GM19397 (cell line): ENCODE data around the gene KLK5.
"Not testable (repeated sequence)": the region's sequence is repeated elsewhere in the genome, so short reads cannot be mapped to it uniquely, and the experiment has no call there.

Source experiments
- ATAC-seq: cut with Tn5 transposase; IDR thresholded peaks from one replicate; pipeline ENCODE4 v1.9.1; 2021; ENCODE audit warnings: mild to moderate bottlenecking, moderate library complexity; ENCODE audit not compliant: unreplicated experiment

The KLK5 gene

GRCh38 chr19:50952910-50953309, at the start of gene KLK5:
TSS of gene KLK5 (minus strand) at chr19:50953038. CDS start at chr19:50952657, 381 bp downstream.
- ATAC-seq = no peak

GRCh38 chr19:51002089-51002532, 49.3 kb upstream of the KLK5 start:
- ATAC-seq = no peak

- ATAC-seq = no peak
Measured at GRCh38 chr19:51001515-51001914, 48.7 kb upstream of the KLK5 start, which contains the start of gene KLK8. TSS of gene KLK8 (minus strand) at chr19:51001604. CDS start at chr19:51001167, 437 bp downstream.

- ATAC-seq = no peak
Measured at GRCh38 chr19:51000981-51001380, 48.1 kb upstream of the KLK5 start.

- ATAC-seq = no peak
Measured at GRCh38 chr19:51000426-51000825, 47.6 kb upstream of the KLK5 start.

- no peak for ATAC-seq
Measured at GRCh38 chr19:50998686-50999085, 45.8 kb upstream of the KLK5 start.

- no peak for ATAC-seq
Measured at GRCh38 chr19:50998061-50998460, 45.2 kb upstream of the KLK5 start.

GRCh38 chr19:50994129-50994528, 41.3 kb upstream of the KLK5 start:
- no peak for ATAC-seq

- ATAC-seq = no peak
Measured at GRCh38 chr19:50992666-50993035, 39.8 kb upstream of the KLK5 start.

GRCh38 chr19:50984416-50984815, 31.6 kb upstream of the KLK5 start:
- not testable (repeated sequence) for ATAC-seq

- no peak for ATAC-seq
Measured at GRCh38 chr19:50983625-50984292, 30.9 kb upstream of the KLK5 start, which contains the start of gene KLK7. TSS of gene KLK7 (minus strand) at chr19:50983917. CDS start at chr19:50982399, 1,518 bp downstream.

GRCh38 chr19:50982186-50982585, 29.3 kb upstream of the KLK5 start:
- ATAC-seq = no peak

GRCh38 chr19:50981587-50982146, 28.8 kb upstream of the KLK5 start:
- ATAC-seq = no peak

GRCh38 chr19:50980208-50980607, 27.4 kb upstream of the KLK5 start:
- no peak for ATAC-seq

- ATAC-seq = no peak
Measured at GRCh38 chr19:50979758-50980157, 26.9 kb upstream of the KLK5 start.

- no peak for ATAC-seq
Measured at GRCh38 chr19:50978772-50979390, 26.0 kb upstream of the KLK5 start.

- no peak for ATAC-seq
Measured at GRCh38 chr19:50977626-50978025, 24.8 kb upstream of the KLK5 start.

GRCh38 chr19:50975766-50976165, 22.9 kb upstream of the KLK5 start:
- ATAC-seq = no peak

- no peak for ATAC-seq
Measured at GRCh38 chr19:50974702-50975556, 22.1 kb upstream of the KLK5 start.

- no peak for ATAC-seq
Measured at GRCh38 chr19:50972795-50973376, 20.0 kb upstream of the KLK5 start.

GRCh38 chr19:50969810-50970209, 17.0 kb upstream of the KLK5 start:
- ATAC-seq = not testable (repeated sequence)
